ENCODE results near the gene RGS6.
"Not testable (repeated sequence)": the region's sequence is repeated elsewhere in the genome, so short reads cannot be mapped to it uniquely, and the experiment has no call there.

Gene RGS6

DNA sequence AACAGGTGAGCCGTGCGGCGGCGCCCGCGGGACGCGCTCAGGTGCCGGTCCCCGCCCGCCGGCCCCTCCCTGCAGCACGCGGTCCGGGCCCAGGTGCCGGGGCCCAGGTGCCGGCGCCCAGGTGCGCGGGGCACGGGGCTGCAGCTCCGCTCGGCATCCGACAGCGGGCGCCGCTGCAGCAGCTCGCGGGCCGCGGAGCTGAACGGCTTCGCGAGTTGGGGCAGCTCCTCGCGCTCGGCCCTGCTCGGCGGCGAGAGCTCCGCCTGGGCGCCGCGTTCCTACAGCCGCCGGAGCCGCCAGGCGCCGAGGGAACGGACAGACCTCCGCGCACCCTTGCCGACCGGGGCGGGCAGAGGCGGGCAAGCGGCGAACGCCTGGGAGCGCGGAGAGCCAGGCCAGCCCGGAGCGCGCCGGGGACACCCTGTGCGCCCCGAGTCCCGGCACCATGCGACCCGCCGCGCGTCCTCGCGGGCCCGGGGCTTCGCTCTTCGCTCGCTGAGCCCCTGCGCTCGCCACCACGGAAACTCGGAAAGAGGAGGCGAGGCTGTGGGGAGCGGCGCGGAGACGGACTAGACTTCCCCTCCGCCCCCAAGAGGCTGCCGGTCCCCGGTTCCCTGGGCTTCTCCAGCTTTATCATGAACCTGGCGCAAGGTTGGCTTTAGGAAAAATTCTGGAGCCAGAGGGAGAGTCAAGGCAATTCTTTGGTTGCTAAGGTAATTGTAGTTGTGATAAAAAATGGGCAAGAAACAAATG is at the start of gene RGS6:
Gene RGS6, plus strand, starts transcription at position 201 of the 753 bp plus-strand sequence.
- FAIRE-seq: no peak

DNA sequence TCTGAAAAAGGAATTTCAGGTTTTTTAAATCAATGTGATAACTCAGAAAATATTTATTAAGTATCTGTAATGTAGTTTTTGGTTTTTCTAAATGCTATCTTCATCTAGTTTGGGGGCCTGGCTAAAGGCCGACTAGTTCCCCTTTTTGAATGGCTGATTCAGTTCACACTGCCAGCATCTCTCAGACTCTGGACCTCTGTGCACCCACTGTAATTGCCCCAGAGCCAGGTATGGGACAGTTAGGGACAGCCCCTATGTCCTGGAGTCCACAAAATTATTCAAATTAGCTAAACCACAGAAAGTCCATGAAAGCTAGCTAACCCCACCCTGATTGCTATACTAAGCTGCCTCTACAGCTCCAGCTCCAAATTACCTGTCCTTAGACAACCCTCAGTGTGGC is 49.1 kb upstream of the RGS6 start:
- no peak for FAIRE-seq

- FAIRE-seq: no peak
Observed at GRCh38 chr14:71885301-71885700, 46.9 kb upstream of the RGS6 start.

DNA sequence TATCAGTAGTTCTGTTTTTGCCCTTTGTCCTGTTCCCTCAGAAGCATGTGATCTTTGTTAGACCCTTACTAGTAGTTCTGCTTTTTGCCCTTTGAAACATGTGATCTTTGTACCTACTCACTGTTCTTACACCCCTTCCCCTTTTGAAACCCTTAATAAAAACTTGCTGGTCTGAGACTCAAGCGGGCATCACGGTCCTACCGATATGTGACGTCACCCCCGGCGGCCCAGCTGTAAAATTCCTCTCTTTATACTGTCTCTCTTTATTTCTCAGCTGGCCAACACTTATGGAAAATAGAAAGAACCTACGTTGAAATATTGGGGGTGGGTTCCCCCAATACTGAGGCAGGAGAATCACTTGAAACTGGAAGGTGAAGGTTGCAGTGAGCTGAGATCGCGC is 44.4 kb upstream of the RGS6 start:
- not testable (repeated sequence) for FAIRE-seq

- no peak for FAIRE-seq
Observed at GRCh38 chr14:71890541-71890940, 41.7 kb upstream of the RGS6 start.

DNA sequence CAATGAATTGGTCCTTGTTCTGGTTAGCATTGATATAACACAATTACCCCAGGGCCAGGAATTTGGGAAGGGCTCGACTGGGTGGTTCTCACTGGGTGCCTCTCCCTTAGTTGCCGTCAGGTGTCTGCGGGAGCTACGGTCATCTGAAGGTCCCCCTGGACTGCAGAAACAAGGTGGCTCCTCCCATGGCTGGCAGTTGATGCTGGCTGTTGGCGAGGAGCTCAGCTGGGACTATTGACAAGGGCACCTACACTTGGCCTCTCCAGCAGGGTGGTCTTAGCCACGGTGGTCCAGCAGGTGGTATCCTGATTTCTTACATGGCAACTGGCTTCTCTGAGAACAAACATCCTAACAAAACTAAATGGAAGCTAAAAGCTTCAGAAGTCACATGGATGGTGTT is 41.0 kb upstream of the RGS6 start:
- no peak for FAIRE-seq

- no peak for FAIRE-seq
Observed at GRCh38 chr14:71891970-71892369, 40.3 kb upstream of the RGS6 start.

DNA sequence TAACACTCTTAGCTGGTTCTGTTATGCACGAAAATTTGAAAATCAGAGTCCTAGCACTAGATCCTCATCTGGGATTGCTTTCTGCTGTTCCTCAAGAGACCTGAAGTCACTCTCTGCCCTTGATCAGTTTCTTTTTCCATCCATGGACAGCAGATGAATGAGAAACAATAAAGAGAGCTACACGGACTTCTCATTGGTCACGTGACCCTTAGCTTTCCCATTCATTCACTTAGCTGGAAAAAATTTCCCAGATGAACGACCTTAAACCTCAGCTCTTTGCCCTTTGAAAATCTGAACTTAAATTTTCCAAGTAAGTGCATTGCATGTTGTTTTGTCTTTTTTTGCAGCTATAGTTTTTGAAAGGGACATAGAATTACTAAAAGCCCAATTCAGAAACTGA is 27.2 kb upstream of the RGS6 start:
- no peak for FAIRE-seq

- FAIRE-seq: no peak
Observed at GRCh38 chr14:71905860-71906259, 26.4 kb upstream of the RGS6 start.

GRCh38 chr14:71907793-71908515 is 24.3 kb upstream of the RGS6 start:
- FAIRE-seq: no peak

GRCh38 chr14:71911669-71912068 is 20.6 kb upstream of the RGS6 start:
- no peak for FAIRE-seq

DNA sequence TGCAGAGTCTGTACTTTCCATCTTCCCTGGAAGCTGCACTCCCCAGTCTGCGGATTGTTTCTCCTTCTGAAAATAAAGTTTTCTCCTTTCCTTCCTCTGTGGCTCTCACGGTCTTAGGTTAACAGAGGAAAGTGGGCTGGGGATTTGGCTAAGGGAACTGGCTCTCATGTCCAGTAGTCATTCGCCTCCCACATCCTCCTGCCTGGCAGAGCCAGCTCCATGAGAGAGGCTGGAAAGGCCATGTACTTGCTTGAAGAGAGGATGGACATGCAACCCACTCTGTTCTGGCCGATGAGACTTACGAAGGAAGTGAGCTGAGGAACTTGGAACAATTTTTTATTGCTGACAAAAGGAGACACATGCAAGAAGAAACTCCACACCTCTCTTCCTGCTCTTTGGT is 18.9 kb upstream of the RGS6 start:
- no peak for FAIRE-seq

GRCh38 chr14:71918955-71919354 is 13.3 kb upstream of the RGS6 start:
- no peak for FAIRE-seq

GRCh38 chr14:71923513-71923912 is 8.7 kb upstream of the RGS6 start:
- no peak for FAIRE-seq

DNA sequence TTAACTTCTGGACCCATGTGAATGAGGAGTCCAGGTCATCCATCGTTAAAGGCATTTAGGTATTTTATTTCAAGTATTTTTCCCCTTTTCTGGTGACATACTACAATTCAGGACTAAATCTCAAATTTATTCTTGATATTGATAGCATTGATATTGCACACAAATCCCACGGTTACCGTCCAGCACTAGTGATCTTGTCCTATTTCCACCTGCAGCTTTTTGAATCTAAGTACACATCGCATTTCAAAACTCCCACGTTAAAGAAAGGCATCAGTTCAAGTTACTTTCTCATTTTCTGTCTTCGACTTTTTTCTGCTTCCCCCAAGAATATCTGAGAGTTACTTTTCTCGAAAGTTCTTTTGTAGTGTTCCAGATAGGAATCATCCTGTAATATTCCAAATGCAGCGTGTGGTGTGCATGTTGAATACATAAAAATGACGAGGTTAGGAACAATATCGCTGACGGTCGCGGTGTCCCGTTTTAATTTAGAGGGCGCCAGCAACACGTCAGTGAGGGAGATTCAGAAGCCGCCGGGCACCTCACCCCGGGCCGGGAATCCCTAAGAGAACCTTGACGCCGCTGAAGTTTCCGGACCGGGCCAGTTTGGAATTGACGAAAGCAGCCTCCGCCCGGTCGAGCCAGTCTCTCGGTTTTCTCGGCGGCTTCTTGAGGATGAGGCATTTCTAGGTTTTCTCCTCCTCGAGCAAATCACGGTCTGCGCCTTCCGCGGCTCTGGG is 569 bp upstream of the RGS6 start:
- FAIRE-seq: no peak

GRCh38 chr14:71933001-71933587 is 865 bp downstream of the RGS6 start:
- FAIRE-seq: no peak

GRCh38 chr14:71938273-71938672 is 6.0 kb downstream of the RGS6 start:
- FAIRE-seq: not testable (repeated sequence)

DNA sequence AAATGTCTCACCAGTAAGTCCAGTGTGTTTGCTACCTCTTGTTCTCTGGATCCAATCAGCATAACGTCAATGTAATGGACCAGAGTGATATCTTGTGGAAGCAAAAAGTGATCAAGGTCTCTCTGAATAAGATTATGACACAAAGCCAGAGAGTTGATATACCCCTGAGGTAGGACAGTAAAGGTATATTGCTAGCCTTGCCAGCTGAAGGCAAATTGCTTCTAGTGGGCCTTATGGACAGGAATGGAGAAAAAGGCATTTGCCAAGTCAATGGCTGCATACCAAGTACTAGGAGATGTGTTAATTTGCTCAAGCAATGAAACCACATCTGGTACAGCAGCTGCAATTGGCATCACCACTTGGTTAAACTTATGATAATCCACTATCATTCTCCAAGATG is 7.1 kb downstream of the RGS6 start:
- FAIRE-seq: not testable (repeated sequence)

GRCh38 chr14:71940500-71940899 is 8.3 kb downstream of the RGS6 start:
- FAIRE-seq: not testable (repeated sequence)

DNA sequence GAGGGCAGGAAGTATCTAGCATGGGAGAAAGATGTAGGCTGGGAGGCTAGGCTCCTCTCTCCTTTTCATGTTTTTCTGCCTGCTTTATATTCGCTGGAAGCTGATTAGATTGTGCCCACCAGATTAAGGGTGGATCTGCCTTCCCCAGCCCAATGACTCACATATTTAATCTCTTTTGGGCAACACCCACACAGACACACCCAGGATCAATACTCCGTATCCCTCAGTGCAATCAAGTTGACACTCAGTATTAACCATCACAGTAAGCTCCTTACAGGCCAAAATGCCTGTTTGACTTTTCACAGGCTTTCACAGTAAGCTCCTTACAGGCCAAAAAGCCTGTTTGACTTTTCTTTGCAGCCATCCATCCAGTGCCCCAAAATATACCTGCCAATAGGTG is 9.4 kb downstream of the RGS6 start:
- FAIRE-seq: not testable (repeated sequence)

GRCh38 chr14:71942904-71943694 is 10.9 kb downstream of the RGS6 start:
- FAIRE-seq: no peak

DNA sequence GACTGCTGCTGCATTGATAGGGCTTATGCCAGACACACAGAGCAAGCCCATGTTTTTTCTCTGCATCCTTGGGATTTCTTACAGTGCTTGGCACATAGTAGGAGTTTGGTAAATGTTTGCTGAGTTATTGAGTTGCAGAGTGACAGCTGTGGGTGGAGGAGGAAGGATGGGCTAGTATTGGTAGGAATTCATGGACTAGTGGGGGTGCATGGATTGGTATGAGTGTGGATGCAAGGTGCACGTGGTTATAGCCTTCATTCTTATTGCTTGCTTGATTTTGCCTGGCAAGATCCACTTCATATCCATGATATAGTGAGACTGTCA is 11.4 kb downstream of the RGS6 start:
- FAIRE-seq: no peak

All from islet of Langerhans (tissue), 1 donor.